Retinal pigment epithelial cell (primary cell): ENCODE measurements around the gene RPS3A.
A peak's percentile ranks its signal among the peaks of the same experiment; 100 is the strongest.
"Not testable (repeated sequence)": the region's sequence is repeated elsewhere in the genome, so short reads cannot be mapped to it uniquely, and the experiment has no call there.

Source experiments
- DNase-seq: peaks from one replicate; pipeline ENCODE4 v3.0.0-alpha.2; 2010; ENCODE audit warnings: low read depth
- H3K4me3 ChIP-seq: 2 replicates; pipeline ENCODE4 v1.5.1; 2011; ENCODE audit warnings: mild to moderate bottlenecking, low read length, control low read depth, moderate library complexity
- TF ChIP-seq, protein P1 (sequence below): conservative IDR thresholded peaks from 2 replicates; pipeline ENCODE4 v1.5.1; 2011; ENCODE audit warnings: low read depth, low read length, control low read depth, inconsistent platforms

RPS3A gene

DNA sequence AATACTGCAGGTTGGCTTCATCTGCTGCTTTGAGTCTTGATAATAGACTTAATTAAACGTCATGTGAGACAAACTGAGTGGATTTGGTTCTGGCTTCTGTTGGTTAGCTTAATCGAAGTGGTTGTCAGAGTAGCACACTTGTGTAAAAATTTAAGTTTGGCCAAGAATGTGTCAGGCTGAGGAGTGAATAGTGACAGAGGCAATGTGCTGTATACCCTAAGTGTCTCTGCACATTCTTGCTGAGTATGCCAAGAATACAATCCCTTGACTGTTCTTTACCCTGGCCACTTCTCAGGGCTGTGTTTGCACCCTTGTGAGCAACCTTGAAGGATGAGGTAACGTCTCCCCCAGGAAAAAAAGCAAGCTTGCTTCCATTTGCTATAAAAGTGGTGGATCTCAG, 14.9 kb downstream of the RPS3A start:
- DNase-seq = peak; percentile 21
- TF ChIP-seq, protein P1, sequence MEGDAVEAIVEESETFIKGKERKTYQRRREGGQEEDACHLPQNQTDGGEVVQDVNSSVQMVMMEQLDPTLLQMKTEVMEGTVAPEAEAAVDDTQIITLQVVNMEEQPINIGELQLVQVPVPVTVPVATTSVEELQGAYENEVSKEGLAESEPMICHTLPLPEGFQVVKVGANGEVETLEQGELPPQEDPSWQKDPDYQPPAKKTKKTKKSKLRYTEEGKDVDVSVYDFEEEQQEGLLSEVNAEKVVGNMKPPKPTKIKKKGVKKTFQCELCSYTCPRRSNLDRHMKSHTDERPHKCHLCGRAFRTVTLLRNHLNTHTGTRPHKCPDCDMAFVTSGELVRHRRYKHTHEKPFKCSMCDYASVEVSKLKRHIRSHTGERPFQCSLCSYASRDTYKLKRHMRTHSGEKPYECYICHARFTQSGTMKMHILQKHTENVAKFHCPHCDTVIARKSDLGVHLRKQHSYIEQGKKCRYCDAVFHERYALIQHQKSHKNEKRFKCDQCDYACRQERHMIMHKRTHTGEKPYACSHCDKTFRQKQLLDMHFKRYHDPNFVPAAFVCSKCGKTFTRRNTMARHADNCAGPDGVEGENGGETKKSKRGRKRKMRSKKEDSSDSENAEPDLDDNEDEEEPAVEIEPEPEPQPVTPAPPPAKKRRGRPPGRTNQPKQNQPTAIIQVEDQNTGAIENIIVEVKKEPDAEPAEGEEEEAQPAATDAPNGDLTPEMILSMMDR = no peak
- H3K4me3 ChIP-seq = no peak overlapping the region

DNA sequence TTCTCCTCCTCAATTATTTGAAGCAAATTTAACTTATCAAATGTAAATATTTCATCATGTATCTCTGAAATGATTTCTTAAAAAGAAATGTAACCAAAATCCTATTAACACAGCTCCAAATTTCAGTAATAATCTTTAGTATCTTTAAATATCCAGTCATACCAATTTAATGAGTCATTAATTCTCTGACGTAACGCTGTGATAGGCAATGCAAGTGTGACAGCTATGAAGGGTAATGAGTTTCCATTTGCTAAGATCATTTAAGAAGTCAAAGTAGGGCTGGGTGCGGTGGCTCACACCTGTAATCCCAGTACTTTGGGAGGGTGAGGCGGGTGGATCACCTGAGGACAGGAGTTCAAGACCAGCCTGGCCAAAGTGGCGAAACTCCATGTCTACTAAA, 15.6 kb downstream of the RPS3A start:
- TF ChIP-seq, protein P1 = no peak
- DNase-seq = peak; percentile 58
- no peak overlapping the region for H3K4me3 ChIP-seq

DNA sequence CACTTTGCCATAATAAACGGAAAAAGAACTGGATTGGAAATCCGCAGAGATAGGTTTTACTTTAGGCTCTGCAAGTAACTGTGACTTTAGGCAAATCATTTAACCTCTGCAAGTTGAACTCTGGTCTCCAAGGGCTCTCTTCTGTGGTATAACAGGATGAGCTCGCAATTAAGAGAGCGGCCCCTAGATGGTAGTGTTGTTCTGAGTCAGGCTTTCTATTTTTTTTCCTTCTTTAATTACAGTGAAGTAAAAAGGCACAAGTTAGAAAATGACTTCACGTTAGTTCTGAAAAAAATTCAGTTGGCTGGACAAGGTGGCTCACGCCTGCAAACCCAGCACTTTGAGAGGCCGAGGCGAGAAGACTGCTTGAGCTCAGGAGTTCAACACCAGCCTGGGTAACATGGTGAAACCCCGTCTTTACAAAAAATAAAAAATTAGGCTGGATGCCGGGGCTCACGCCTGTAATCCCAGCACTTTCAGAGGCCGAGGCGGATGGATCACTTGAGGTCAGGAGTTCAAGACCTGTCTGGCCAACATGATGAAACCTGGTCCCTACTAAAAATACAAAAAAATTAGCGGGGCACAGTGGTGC, 18.0 kb downstream of the RPS3A start:
- H3K4me3 ChIP-seq = no peak overlapping the region
- TF ChIP-seq, protein P1 = peak; percentile 78
- DNase-seq = peak; percentile 28

DNA sequence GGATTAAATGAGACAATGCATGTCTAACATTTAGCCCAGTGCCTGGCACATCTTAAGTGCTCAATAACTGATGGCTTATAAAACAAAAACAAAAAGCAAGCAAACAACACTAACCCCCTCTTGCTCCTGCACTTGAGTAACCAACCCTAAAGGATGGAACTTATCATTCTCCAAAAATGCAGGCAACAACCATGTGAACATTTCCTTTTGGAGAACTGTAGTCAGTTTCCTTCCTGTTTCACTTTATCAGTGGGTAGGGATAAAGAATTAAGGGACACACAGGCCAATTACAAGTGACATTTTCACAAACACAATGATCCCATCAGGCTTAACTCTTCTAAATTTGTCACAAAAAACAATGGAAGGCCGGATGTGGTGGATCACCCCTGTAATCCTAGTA, 30.4 kb downstream of the RPS3A start:
- TF ChIP-seq, protein P1 = no peak
- no peak for DNase-seq

DNA sequence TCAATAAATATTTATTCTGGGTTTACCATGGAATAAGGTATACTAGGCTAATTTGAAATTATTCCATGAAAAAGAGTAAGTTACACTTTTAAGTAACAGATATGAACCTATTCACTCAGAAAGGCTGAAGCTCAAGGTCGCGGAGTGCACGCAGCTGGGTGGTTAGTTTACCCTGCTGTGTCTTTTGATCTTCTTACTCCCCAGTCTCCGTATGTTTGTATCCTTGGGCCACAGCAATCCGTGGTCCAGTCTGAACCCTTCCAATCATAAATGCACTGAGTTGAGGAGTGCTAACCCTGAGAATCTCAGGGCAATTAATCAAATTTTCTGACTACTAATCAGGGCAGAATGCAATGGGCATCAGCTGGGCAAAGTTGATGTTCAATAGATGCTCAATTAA, 33.9 kb downstream of the RPS3A start:
- H3K4me3 ChIP-seq = no peak overlapping the region
- TF ChIP-seq, protein P1 = no peak
- no peak for DNase-seq

More for the DNA sequence above, 30.4 kb downstream of the RPS3A start:
- H3K4me3 ChIP-seq = no peak overlapping the region

DNA sequence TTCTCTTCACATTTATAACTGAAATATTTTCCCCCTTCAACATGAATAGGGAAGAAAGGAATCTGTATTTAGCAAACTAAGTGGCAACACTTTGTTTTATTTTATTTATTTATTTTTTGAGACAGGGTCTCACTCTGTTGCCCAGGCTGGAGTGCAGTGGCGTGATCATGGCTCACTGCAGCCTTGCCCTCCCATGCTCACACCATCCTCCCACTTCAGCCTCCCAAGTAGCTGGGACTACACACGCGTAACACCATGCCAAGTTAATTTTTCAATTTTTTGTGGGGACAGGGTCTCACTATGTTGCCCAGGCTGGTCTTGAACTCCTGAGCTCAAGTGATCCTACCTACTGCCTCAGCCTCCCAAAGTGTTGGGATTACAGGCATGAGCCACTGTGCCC, 36.6 kb downstream of the RPS3A start:
- H3K4me3 ChIP-seq, DNase-seq: not testable (repeated sequence)

DNA sequence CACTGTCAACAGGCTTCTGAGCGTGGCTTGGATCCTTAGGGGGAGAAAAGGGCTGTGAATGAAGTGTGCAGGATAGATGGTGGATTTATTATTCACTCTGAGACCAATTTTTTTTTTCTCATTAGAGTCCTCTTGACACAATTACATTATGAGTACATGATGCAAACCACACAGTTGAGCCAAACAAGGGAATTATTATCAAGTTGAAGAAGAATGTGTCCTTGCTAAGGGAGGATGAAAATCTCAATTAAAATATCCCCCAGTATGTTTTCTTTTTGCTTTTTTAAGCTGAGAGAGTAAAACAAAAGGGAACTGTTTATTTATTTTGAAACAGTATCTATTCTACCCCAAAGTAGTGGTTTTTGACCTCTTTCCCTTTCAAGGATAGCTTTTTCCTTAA, 40.4 kb downstream of the RPS3A start:
- no peak overlapping the region for H3K4me3 ChIP-seq
- TF ChIP-seq, protein P1 = no peak
- DNase-seq = no peak

DNA sequence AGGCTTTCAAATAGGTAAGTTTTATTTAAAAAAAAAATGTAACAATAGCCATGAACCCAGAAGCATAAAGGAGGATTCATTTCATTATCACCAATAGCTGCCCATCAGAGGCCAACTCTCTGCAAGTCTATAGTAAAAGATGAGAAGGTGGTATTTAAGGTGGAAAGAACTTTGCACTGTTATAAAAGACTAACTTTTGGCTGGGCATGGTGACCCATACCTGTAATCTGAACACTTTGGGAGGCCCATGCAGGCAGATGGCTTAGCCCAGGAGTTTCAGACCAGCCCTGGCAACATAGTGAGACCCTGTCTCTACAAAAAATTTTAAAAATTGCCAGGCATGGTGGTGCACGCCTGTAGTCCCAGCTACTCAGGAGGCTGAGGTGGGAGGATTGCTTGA, 43.3 kb downstream of the RPS3A start:
- DNase-seq = no peak
- TF ChIP-seq, protein P1 = no peak

More for the DNA sequence above, 43.3 kb downstream of the RPS3A start:
- no peak overlapping the region for H3K4me3 ChIP-seq
